HepG2 (cell line): ENCODE measurements around the gene COASY. TPM values are rescaled to one million over a fixed set of nuclear protein-coding genes. Genes with fewer than 3 reads are reported as not detected.

Experiments used
- ATAC-seq: fragments of 200-7000 bp; cut with Tn5 transposase; 3 replicates; pipeline ENCODE4 v1.9.1; 2020; ENCODE audit warnings: mild to moderate bottlenecking, moderate library complexity
- BruUV-seq: library from RNA; stranded (reverse); fragments of 400-500 nt; replicated peaks from 2 replicates; lab custom pipeline; 2021; lab: Mats Ljungman, UMichigan
- CTCF ChIA-PET: fragments of 300-600 bp; formaldehyde crosslinking; extraction: SDS; loops from one replicate; lab custom pipeline; 2021; ENCODE audit warnings: low total read pairs, inconsistent platforms, low intra/inter-chr PET ratio; lab: Yijun Ruan, JAX
- POLR2A ChIA-PET: fragments of 350-600 bp; sonication (Branson Sonifier 250); formaldehyde crosslinking; loops from one replicate; lab custom pipeline; 2020; ENCODE audit warnings: antibody characterized with exemption, inconsistent platforms; lab: Yijun Ruan, JAX
- DNase-seq: peaks from one replicate; pipeline ENCODE4 v3.0.0-alpha.2; 2015; ENCODE audit warnings: low spot score
- FAIRE-seq: peaks from 3 replicates; lab custom pipeline; 2011; peaks lifted over from hg19 to GRCh38; lab: Jason Lieb, UNC
- H2AFZ ChIP-seq: one replicate; pipeline ENCODE4 v1.6.1; 2011; ENCODE audit warnings: low read length, inconsistent platforms
- H3K27ac ChIP-seq: fragments of 300-600 bp; 3 replicates; pipeline ENCODE4 v1.8.0; 2011; ENCODE audit warnings: mixed run types, mild to moderate bottlenecking, mixed read lengths, low read length, inconsistent platforms; ENCODE audit not compliant: insufficient read depth; ENCODE audit errors: extremely low read length
- H3K27me3 ChIP-seq, 2 experiments: fragments of 200-600 bp in 1 of 2; 2 replicates in 1 of 2; 3 replicates in 1 of 2; pipeline versions ENCODE4 v1.6.0 to v1.8.0; 2011; ENCODE audit warnings: low read length in 2 of 2, mild to moderate bottlenecking in 2 of 2, moderate library complexity in 2 of 2, inconsistent platforms in 1 of 2; ENCODE audit not compliant: insufficient read depth in 2 of 2, control insufficient read depth in 1 of 2
- H3K36me3 ChIP-seq, 2 experiments: fragments of 200-600 bp in 1 of 2; replicated peaks in 1 of 2; 2 replicates in 1 of 2; 3 replicates in 1 of 2; pipeline versions ENCODE4 v1.5.1 to v1.8.0; 2011; ENCODE audit warnings: low read length in 2 of 2, inconsistent platforms in 1 of 2; ENCODE audit not compliant: insufficient read depth in 2 of 2, control insufficient read depth in 1 of 2
- H3K4me1 ChIP-seq: 2 replicates; pipeline ENCODE4 v1.5.1; 2012; ENCODE audit warnings: low read length, inconsistent platforms; ENCODE audit not compliant: insufficient read depth
- H3K4me2 ChIP-seq: 2 replicates; pipeline ENCODE4 v1.6.0; 2011; ENCODE audit warnings: low read depth, low read length, inconsistent platforms
- H3K4me3 ChIP-seq, 3 experiments: fragments of 200-600 bp in 1 of 3; sonication (generic), shearing (Covaris generic) in 1 of 3; replicated peaks in 1 of 3; 2 replicates each; pipeline ENCODE4 v1.5.1; 2011 to 2016; ENCODE audit warnings: low read length in 3 of 3, inconsistent platforms in 2 of 3, low read depth in 2 of 3, mild to moderate bottlenecking in 2 of 3, control low read depth in 1 of 3, mixed read lengths in 1 of 3; ENCODE audit not compliant: insufficient read depth in 1 of 3
- H3K79me2 ChIP-seq: one replicate; pipeline ENCODE4 v1.6.1; 2011; ENCODE audit warnings: low read length, inconsistent platforms; ENCODE audit not compliant: insufficient read depth
- H3K9ac ChIP-seq: 2 replicates; pipeline ENCODE4 v1.6.0; 2011; ENCODE audit warnings: mild to moderate bottlenecking, low read depth, low read length, inconsistent platforms; ENCODE audit not compliant: insufficient read depth
- H3K9me3 ChIP-seq: 2 replicates; pipeline ENCODE4 v1.5.1; 2012; ENCODE audit warnings: mild to moderate bottlenecking, low read length
- H4K20me1 ChIP-seq: 2 replicates; pipeline ENCODE4 v1.6.0; 2011; ENCODE audit warnings: inconsistent platforms, mild to moderate bottlenecking, low read length, moderate library complexity; ENCODE audit not compliant: insufficient read depth
- AHDC1 ChIP-seq: sonication (generic); formaldehyde crosslinking; IDR thresholded peaks from 2 replicates; pipeline ENCODE4 v1.5.1; 2020; ENCODE audit warnings: mild to moderate bottlenecking, missing genetic modification reagents, borderline replicate concordance
- ARNT2 ChIP-seq: sonication (generic); formaldehyde crosslinking; IDR thresholded peaks from 2 replicates; pipeline ENCODE4 v1.8.0; 2022; ENCODE audit warnings: mild to moderate bottlenecking, low read depth, missing genetic modification reagents, moderate library complexity
- NKX3-1 ChIP-seq: sonication (generic); formaldehyde crosslinking; IDR thresholded peaks from 2 replicates; pipeline ENCODE4 v1.5.0; 2020; ENCODE audit warnings: missing genetic modification reagents
- PHF8 ChIP-seq: sonication (generic); formaldehyde crosslinking; IDR thresholded peaks from 2 replicates; pipeline ENCODE4 v1.5.0; 2020; ENCODE audit warnings: missing genetic modification reagents
- RARA ChIP-seq: IDR thresholded peaks from 2 replicates; pipeline ENCODE4 v1.6.1; 2016; ENCODE audit warnings: missing genetic modification reagents, missing compliant biosample characterization
- RXRB ChIP-seq: IDR thresholded peaks from 2 replicates; pipeline ENCODE4 v1.6.1; 2016; ENCODE audit warnings: borderline replicate concordance, missing genetic modification reagents, missing compliant biosample characterization
- SMYD3 ChIP-seq: sonication (generic); formaldehyde crosslinking; IDR thresholded peaks from 2 replicates; pipeline ENCODE4 v1.8.1; 2023; ENCODE audit warnings: mild to moderate bottlenecking, missing genetic modification reagents
- ZKSCAN8 ChIP-seq: IDR thresholded peaks from 2 replicates; pipeline ENCODE4 v1.6.1; 2016; ENCODE audit warnings: borderline replicate concordance, missing genetic modification reagents, missing compliant biosample characterization
- ZNF563 ChIP-seq: sonication (generic); formaldehyde crosslinking; IDR thresholded peaks from 2 replicates; pipeline ENCODE4 v1.8.0; 2022; ENCODE audit warnings: mild to moderate bottlenecking, moderate library complexity, missing genetic modification reagents
- ZNF570 ChIP-seq: sonication (generic); formaldehyde crosslinking; IDR thresholded peaks from 2 replicates; pipeline ENCODE4 v1.4.0; 2020; ENCODE audit warnings: mild to moderate bottlenecking, missing genetic modification reagents, borderline replicate concordance
- WGBS: methylation state at CpG from one replicate; pipeline ENCODE4 v1.1.6; 2017; ENCODE audit warnings: low lambda C conversion rate; 5-methylcytosine and 5-hydroxymethylcytosine counted together
- in situ Hi-C: cut with HindIII; loops from 2 replicates; pipeline ENCODE4 v1.10.0; 2017; ENCODE audit warnings: low pct_unique_long_range_greater_than_20kb; ENCODE audit not compliant: extremely low pct_ligation_motif_present
- intact Hi-C: fragments of 100-400 bp; cut with micrococcal nuclease; formaldehyde crosslinking; loops from one replicate; pipeline ENCODE4 v1.10.0; 2022; ENCODE audit not compliant: unreplicated experiment
- polyA plus RNA-seq, 8 experiments: library from polyadenylated mRNA; depleted of rRNA in 3 of 8; stranded (reverse) in 7 of 8; unstranded in 1 of 8; fragments of >200 nt; fragmentation: Illumina TruSeq in 4 of 8; extraction: Trizol in 4 of 8; gene quantifications; 2 replicates each; pipeline versions ENCODE4 v1.2.1 to v1.2.3, GENCODE V29; 2011 to 2016; ENCODE audit warnings: low read depth in 4 of 8, missing spikeins in 1 of 8, mixed read lengths in 1 of 8; ENCODE audit not compliant: insufficient read depth in 1 of 8
- total RNA-seq, 5 experiments: library from RNA; depleted of rRNA; stranded (reverse); fragments of >200 nt; fragmentation: Illumina TruSeq; extraction: Trizol; gene quantifications; 2 replicates each; pipeline ENCODE4 v1.2.3, GENCODE V29; 2016; ENCODE audit warnings: low read depth in 1 of 5
- TF ChIP-seq, protein P1 (sequence below): sonication (generic); formaldehyde crosslinking; IDR thresholded peaks from 2 replicates; pipeline ENCODE4 v1.4.0; 2020; ENCODE audit warnings: mild to moderate bottlenecking, missing genetic modification reagents

The COASY gene
- total and polyA plus RNA-seq, 2 of the 13 experiments (the other 11 are each of a cell fraction or from before 2014, with no cell fraction given) = 90.7 to 125 TPM

DNA sequence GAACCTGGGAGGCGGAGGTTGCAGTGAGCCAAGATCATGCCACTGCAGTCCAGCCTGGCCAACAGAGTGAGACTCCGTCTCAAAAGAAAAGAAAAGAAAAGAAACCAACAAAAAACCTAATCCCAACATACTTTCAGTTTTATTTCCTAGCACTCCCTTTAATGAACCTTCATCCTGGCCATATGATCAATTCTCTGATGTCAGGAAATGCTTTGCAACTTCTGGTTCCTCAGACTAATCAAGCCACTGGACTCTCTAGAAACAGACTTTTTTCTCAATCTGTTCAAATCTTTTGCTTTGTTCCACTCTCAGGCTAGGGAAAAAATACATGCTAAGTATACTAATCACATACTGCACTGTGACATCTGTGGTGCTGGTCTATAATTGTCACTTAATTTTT lies 28.9 kb downstream of the COASY start (continued):
- TF ChIP-seq AHDC1 (no peak), SMYD3 (CRISPR knock-in tag) (no peak), NKX3-1 (CRISPR knock-in tag) (no peak), RXRB (CRISPR knock-in tag) (no peak), ZKSCAN8 (CRISPR knock-in tag) (no peak), ZNF570 (no peak)

- no peak overlapping the region for H2AFZ ChIP-seq
- intact Hi-C loops = no loop called here
- H4K20me1 ChIP-seq = no peaks in the 10 kb centered on the region
- FAIRE-seq = no peak
- no peaks in the 10 kb centered on the region for H3K27me3 ChIP-seq
- CTCF ChIA-PET = no interaction called here
- no peak overlapping the region for H3K4me3 ChIP-seq
- POLR2A ChIA-PET = no interaction called here
- in situ Hi-C loops = no loop called here
- no peak overlapping the region for H3K4me2 ChIP-seq
- DNase-seq = no peak
- H3K9me3 ChIP-seq = no peaks in the 10 kb centered on the region
- no TSS peak for BruUV-seq
- no peak overlapping the region for H3K27ac ChIP-seq
- no peak overlapping the region for H3K9ac ChIP-seq
- H3K36me3 ChIP-seq = peaks cover 25 to 56% of the 10 kb centered on the region in 2 experiments
- no peaks in the 10 kb centered on the region for H3K4me1 ChIP-seq
- WGBS = 98% methylated on average over 9 of the region's 9 CpGs
- H3K79me2 ChIP-seq = no peaks in the 10 kb centered on the region
- TF ChIP-seq ZNF563 (CRISPR knock-in tag) (no peak), ARNT2 (CRISPR knock-in tag) (no peak), PHF8 (CRISPR knock-in tag) (no peak), RARA (CRISPR knock-in tag) (no peak)
- TF ChIP-seq, protein P1, sequence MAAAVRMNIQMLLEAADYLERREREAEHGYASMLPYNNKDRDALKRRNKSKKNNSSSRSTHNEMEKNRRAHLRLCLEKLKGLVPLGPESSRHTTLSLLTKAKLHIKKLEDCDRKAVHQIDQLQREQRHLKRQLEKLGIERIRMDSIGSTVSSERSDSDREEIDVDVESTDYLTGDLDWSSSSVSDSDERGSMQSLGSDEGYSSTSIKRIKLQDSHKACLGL = no peak
- ATAC-seq = no peak
Observed at GRCh38 chr17:42591411-42591810, 29.5 kb downstream of the COASY start.
